NCI-H1930 (cell line): ENCODE measurements around the gene PKIG.

Experiments used
- DNase-seq, 2 experiments: peaks; one replicate each; lab custom pipeline; 2025; lab: John Stamatoyannopoulos, UW

The PKIG gene

DNA sequence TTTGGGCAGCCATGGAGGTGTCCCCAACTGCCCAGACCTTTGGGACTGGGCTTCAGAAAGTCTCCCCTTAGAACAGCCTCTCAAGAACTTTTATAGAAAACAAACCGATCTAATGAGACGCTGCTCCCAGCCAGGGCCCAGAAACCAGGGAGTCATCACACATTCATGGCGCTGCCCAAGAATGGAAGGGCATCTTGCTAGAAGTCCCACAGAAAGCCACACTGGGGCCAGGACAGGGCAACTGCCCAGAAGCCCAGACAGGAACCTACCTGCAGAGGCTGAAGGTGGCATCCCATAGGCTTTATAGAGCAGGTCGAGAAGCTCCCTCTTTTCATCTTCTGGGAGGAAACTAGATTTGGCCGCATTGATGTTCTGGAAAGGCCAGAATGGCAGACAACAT lies 37.7 kb downstream of the PKIG start:
- no peak for DNase-seq

DNA sequence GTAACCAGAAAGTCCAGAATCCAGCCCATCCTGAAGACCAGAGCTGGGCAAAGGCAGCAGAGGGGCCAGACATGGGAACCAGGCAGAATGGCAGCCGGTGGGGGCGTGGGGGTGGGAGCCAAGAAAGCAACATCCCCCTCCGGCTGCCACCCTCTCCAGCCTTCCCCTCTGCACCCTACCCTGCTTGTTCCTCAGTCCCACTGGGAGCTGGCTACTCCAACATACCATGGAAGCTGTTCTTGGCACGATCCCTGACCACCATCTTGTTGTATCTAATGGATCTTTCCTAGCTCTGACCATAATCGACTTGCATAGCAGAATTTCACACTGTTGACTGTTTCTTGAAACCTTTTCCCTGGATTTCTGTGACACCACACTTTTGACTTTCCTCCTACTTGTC lies 38.9 kb downstream of the PKIG start:
- DNase-seq: no peak

DNA sequence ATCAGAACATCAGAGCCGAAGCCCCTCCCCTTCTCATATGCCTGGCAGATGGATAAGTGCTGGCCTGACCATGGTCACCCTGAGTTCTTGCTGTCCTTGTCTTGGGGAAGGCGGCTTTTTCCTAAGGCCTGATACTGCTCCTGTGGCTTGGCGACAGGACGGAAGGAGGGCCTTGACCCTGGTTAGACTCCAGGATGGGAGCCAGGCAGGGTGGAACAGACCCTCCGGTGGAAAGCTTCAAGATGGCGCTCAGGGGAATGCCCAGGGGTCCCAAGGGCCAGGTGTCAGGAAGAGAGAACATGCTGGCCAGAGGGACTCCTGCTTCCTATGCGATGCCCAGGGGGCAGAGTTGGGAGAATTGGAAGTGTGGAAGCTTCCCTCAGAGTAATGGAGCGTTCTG lies 39.6 kb downstream of the PKIG start:
- DNase-seq: no peak

DNA sequence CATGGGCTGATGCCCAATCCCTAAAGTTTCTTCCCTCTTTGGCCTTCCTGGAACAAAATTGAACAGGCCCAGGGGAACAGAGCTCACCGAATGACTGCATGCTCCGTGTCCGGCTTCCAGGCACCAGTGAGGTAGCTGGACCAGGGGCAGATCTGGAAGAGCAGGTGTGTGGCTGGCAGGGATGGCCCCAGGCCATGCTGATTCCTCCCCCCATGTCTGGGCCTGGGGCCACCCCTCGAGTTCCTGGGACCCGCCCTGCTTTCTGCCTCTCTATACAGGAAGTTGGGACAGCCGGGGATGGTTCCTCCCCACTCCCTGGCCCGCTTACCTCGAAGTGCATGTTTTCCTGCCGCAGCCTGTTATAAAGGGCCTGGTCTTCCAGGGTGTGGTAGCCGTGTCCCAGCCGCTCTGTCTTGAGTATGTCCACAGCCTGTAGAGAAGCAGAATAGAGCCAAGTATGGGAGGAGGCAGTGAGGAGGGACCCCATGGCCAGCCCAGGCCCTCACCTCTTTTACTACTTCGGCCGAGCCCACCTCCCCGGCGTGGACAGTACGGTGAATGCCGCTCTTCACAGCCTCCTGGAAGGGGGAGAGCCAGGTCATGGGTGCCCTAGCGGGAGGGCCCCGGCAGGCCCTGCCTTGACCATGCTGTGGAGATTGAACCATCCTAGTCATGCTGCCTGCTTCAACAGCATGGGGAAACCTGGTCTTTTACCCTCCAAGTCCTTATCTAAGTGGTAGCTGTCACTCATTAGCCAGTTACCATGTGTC lies 40.3 kb downstream of the PKIG start:
- no peak for DNase-seq

DNA sequence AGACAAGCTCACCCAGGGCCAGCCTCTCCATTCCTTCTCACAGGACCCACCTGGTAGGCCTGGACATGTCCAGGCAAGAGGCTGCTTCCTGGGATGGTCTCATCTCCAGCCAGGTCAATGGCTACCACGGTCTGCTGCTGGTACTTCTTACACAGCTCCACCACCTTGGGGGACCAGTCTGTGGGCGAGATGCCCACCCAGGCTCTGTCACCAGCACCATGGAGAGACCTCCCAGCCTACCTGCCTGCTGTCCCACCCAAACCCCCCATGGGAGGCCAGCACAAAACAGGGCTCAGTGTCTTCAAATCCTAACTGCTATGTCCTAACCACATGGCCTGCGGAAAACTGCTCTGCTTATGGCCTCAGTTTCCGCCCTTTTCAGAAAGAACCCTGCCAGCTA lies 41.8 kb downstream of the PKIG start:
- no peak for DNase-seq

DNA sequence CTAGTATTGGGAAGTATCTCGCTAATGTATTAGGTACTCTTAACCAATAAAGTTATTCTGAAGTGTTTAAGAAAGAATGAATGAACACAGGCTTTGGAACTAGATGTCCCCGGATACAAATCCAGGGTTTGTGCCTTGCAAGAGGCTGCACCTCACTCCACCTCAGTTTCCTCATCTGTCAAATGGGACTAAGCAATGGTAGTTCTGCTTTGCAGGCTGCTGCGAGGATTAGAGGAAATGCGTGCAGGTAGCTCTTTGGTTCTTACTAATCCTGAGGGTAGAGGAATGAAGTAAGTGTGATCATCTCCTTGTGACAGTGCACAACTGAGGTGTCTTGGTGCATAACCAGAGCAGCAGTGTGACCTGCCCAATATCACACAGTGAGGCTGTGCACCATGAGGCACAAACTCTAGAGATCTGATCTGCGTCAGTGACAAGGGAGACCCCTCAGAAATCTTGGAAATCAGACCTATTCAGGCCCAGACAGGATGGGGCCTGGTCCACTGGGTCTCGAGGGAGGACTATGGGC lies 42.4 kb downstream of the PKIG start:
- DNase-seq: no peak

DNA sequence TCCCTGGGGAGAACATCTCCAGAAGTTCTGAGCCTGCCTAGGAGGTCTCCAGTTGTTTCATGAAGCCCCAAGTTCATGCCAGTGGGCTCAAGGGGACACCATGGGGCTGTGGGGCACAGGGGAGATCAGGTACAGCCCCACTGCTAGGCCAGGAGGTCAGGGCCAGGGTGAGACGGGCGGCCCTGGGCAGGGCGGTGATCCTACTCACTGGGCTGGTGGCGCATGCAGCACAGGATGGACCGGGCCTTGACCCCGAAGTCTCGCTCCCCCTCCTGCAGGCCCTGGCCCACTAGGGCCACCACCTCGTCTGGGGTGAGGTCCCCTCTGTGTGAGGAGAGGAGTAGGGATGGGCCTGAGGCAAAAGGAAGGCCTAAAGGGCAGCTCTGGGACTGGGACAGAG lies 43.0 kb downstream of the PKIG start:
- DNase-seq: no peak

DNA sequence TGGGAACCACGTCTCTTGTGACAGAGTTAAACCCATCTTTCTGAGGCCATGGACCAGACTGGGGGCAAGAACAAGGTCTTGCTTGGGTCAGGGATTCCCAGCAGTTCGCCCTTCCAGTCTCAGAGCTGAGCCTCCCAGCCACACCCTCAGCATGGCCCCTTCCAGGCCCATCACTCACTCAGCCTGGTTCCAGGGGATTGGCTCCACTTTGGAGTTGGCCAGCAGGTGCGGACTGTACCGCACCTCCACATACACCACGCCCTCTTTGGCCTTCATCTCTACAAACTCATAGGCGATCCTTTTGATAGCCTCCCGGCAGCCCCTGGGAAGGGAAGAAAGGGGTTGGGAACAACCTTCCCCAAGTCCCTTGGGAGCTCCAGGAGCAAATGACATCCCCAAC lies 43.9 kb downstream of the PKIG start:
- DNase-seq: no peak

DNA sequence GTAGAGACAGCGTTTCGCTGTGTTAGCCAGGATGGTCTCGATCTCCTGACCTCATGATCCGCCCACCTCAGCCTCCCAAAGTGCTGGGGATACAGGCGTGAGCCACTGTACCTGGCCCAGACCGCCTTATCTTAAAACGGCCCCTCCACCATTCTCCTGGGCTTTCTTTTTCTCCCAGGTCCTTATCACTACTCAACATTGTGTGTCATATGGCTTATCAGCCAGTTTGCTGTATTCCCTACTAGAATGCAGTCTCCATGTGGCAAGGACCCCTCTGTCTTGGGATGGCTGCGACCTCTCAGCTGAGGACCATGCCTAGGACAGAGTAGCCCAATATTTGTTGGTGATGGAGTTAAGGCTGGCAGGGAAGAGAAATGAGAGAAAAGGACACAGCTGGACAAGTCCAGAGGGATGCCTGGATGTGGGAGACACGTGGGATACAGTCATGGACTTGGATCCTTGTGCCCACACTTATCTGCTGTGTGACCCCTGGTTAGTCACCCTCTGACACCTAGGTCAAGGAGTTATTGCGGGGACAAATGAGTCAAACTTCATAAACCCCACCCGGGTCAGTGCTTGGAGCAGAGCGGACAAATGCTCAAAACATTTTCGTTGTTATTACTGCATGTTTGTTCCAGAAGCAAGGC lies 45.1 kb downstream of the PKIG start:
- no peak for DNase-seq

DNA sequence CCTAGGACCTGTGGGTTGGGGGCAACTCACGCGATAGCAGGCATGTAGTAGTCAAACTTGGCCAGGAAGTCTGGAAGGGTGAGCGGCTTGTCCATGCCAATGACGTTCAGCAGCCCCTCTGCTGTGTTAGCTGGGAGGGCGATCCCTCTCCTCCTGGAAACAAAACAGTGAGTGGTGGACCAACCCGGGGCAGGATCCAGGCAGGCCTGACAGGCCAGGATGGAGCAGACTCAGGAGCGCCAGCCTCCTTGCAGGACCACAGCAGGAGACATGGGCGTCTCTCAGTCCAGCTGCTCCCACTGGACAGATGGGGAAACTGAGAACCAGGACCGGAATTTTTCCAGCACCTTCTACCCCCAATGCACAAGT lies 46.6 kb downstream of the PKIG start:
- DNase-seq: no peak

DNA sequence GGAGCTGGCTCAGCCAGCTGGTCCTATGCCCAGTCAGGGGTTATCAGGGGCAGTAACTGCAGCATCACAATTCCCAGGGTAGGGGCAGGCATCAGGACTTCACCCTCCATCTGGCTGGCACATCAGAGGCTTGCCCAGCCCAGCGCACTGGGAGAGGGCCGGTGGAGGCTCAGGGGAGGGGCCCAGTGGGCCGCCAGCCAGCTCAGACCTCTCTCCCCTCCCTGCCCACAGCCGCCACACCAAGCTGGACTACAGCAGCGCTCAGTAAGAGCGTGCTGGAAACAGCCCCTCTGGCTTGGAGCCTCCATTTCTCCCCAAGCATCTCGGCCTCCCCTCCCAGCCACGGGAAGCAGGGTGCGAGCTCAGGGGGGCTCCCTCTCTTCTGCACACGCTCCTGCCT lies 47.2 kb downstream of the PKIG start:
- DNase-seq: no peak

DNA sequence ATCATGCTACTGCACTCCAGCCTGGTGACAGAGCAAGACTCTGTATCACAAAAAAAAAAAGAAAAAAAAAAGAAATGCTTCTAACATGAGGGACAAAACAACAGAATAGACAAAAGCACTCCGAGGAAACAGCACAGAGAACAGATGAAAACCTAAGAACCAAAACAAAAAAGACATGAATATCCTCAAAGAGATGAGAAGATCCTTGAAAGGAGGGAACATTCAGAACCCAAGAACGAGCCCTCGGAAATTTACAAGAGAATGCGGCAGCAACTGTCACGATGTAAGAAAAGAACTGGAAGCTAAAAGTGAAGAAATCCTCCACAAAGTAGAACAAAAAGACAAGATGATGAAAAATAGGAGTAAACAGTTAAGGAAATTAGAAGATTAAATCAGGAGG lies 47.9 kb downstream of the PKIG start:
- DNase-seq: no peak

DNA sequence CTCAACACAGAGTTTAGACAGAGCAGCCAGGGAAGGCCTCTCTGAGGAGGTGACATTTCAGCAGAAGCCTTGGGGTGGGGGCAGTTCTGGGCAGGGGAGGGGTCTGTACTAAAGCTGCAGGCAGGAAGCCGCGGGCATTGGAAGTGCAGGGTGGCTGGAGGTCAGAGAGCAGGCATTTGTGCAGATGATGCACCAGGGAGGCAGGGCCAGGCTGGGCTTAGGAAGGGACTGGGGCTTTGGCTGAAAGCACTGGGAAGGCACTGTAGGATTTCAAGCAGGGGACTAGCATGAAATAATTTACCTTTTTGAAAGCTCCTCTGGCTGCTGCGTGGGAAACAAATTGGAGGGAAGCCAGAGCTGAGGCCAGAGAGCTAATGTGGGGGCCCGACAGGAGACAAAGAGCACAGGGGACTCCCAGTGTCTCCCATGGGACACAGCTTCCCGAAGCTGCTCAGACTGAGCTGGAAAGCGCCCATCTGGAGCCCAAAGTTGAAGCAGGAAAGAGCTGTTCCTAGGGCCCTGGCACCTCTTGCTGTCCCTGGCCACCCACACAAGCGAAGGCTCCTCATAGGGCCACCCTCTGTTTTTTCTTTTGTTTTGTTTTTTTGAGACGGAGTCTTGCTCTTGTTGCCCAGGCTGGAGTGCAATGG lies 49.8 kb downstream of the PKIG start:
- no peak for DNase-seq

DNA sequence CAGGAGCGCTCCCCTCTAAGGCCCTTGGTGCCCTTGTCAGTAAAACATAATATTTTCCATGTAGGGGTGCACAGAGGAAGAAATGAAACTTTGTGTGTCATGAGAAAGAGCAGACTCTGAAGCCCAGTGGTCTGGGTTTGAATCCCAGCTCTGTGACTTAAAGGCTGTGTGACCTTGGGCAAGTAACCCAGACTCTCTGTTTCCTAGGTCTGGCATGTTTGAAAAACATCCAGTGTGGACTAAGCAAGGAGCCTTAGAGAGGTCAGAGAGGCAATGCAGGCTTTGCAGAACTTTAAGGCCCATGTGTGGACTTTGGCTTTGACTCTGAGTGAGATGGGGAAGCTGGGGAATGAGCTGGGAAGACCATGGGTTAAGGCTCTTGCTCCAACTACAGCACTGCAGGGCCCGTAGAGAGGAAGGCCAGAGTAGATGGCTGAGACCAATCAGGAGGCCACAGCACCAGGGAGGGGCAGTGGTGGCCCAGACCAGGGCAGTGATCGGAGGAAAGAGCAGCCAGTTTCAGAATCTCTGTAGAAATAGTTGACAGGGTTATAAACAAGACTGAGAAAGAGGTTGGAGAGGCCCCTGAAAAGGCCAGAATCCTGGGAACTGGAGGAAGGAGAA lies 50.9 kb downstream of the PKIG start:
- DNase-seq: no peak

DNA sequence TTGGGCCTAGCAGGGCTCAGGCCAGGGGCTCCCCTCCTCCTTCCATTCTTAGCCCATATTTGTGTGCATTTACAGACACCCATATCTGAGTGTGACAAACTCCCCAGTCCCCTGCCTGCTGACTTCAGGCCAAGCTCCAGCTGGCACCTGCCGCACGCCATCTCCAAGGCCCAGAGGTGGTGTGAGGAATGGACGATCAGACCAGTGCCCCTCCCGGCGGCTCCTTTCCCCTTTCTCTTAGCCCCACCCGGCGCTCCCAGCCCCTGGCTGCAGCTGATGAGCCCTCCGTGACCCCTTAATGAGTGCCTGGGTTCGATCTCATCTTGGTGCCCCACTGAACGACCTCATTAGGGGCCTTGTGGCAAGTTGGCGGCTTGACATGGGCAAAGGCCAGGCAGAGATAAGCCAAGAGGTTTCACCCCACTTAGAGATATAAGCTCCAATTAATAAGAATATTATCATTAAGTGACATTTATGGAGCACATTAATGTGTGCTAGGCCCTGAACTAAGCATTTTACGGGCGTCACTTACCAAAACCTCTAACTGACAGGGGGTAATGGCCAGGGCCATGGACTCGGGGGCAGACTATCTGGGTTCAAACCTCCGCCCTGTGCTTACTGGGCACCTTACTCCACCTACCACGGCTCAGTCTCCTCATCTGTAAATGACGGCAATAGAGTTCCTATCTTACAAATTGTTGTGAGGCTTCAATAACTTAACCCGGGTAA lies 51.7 kb downstream of the PKIG start:
- no peak for DNase-seq

DNA sequence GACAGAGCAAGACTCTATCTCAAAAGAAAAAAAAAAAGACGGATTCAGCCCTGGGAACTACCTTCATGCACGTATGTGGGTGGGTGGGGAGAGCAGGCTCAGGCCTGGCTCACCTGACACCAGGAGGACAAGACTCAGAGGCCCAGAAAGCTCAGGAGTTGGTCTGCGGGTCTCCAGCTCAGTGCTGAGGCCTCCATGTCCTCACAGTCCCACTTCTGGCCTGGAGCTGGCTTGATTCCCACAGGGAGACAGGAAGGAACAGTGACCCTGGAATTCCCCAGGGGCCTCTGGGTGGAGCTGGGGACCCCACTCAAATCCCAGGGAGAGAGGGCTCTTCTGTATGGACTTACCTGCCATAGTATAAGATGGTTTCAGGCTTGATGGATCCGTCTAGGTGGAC lies 53.5 kb downstream of the PKIG start:
- DNase-seq: no peak

DNA sequence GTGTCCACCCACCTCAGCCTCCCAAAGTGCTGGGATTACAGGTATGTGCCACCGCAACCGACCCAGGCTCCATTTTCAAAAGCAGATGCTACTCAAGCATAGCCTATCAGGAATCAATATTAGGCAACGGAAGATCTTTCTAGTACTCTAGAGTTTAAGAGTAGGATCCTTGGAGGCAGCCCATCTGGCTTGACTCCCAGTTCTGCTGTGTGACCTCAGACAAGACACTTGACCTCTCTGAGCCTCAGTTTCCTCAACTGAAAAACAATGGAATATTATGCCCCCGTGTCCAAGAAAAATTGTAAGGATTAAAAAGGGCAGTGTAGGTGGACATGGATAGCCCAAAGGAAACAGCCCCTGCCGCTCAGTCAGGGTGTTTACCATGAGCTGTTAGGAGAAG lies 54.7 kb downstream of the PKIG start:
- DNase-seq: no peak

DNA sequence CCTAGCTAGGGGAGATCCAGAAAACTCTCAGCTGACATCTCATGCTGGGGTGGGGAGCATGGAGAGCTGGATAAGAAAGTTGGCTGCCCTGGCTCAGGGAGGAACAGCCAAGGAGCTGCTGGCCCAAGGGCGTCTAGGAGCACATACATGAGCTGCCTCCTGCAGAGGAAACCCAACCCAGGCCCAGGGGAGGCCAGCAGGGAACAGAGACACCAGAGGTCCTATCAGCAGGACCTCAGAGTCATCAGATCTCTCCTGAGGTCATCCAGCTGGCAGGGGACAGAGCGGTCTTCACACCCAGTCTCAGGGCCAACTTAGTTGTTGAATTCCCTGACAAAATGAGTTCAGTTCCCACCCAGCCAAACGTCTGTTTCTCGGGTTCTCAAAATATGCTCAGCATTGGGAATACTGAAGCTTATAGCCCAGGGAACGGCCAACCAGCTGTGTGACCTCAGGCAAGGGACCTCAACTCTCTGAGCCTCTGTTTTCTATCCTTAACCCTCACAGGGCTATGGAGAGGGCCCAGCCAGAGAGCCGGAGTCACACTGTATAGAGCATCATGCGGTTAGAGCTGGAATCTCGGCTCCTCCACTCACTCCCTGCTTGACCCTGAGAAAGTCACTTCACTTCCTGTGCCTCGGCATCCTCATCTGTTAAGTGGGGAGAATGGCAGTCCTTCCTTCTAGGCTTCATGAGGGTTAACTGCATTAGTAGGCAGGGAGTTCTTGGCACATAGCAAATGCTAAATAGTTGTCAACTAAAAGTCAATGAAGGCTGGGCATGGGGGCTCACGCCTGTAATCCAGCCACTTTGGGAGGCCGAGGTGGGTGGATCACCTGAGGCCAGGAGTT lies 55.4 kb downstream of the PKIG start:
- DNase-seq: no peak

DNA sequence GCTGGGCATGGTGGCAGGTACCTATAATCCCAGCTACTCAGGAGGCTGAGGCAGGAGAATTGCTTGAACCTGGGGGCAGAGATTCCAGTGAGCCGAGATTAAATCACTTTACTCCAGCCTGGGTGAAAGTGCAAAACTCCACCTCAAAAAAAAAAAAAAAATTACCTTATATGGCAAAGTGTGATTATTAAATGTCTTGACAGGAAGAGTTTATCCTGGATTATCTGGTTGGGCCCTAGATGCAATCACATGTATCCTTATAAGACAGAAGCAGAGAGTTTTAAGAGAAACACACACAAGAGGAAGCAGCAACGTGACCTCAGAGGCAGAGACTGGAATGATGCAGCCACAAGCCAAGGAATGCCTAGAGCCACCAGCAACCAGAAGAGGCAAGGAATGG lies 58.1 kb downstream of the PKIG start:
- DNase-seq: no peak

DNA sequence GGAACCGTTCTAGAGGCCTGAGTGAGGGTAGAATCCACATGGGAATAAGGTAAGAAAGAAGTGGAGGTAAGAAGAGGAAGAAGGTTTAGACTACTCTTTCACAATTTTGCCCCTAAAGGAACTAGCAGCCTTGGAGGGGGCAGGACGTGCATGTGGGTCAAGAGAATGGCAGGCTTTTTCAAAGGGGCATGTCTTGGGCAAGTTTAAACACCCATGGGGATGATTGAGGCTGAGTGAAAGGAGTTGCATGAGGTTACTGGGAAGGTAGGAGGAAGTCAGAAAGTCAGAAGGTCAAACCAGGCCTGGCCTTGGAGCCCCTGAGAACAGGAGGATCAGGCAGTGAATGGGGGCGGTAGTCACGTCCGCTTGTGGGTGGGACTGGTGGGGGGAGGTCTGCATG lies 58.9 kb downstream of the PKIG start:
- DNase-seq: no peak
